ENCODE results near the gene PRM1. TPM values are rescaled to one million over a fixed set of nuclear protein-coding genes. Genes with fewer than 3 reads are reported as not detected.

The PRM1 gene
- total RNA-seq, 2 experiments from 2014 or later, result not detected

DNA sequence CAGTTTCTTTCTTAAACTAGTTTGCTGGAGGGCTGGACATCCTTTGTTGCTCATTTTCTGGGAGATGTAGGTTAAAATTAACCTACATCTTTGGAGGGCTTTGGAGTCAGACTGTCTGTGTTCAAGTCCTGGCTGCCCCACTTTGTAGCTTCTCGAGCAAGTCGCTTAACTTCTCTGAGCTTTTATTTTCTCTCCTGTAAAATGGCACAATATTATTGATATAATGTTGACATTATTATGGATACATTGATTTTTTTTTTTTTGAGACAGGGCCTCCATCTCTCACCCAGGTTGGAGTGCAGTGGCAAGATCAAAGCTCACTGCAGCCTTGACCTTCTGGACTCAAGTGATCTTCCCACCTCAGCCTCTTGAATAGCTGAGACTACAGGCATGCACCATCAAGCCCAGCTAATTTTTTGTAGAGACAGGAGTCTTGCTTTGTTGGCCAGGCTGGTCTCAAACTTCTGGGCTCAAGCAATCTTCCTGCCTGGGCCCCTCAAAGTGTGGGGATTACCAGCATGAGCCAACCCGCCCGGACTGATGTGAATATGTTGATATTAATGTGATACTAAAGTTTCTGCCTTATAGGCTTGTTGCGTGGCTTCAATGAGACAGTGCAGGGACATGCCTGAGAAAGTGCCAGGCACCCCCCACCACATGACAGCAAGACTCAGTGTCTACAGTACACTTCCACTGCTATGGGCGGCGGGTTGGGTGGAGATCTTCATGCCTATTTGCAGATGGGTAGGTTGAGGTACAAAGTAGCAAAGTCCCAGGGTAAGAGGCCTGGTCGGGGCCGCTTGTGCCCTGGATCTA is 32.6 kb upstream of the PRM1 start:
- Histone ChIP-seq H2AFZ (ENCODE audit: low read length) (peak overlapping the region; percentile 3; the same call in 1 of the 2 replicates), H3K4me3 (ENCODE audit: low read depth, low read length, poor library complexity, severe bottlenecking) (no peak overlapping the region), H3K4me2 (ENCODE audit: low read length) (peak overlapping the region; percentile 62), H3K9me2 (ENCODE audit: insufficient read depth, low read length) (no peaks in the 10 kb centered on the region), H3K36me3 (ENCODE audit: insufficient read depth, low read length) (no peaks in the 10 kb centered on the region), H3K79me2 (ENCODE audit: insufficient read depth, low read depth, low read length) (no peaks in the 10 kb centered on the region), H3K4me1 (ENCODE audit: insufficient read depth, low read length, poor library complexity, severe bottlenecking) (peaks cover 71% of the 10 kb centered on the region), H3K27ac (ENCODE audit: low read depth, low read length, poor library complexity, severe bottlenecking) (peak overlapping the region; percentile 99), H3K9me3 (ENCODE audit: low read length) (no peaks in the 10 kb centered on the region), H4K20me1 (ENCODE audit: insufficient read depth, low read length) (no peaks in the 10 kb centered on the region)
- POLR2A ChIA-PET, result interaction anchor here (0.6 to 6.8 kb wide), 7 partner anchors 9 to 59 kb away, joined by 3 to 79 read pairs (median 5); partner anchors contain the start of gene SOCS1
- no TSS peak for BruUV-seq (replicated peaks)
- DNase-seq (ENCODE audit: low spot score), result no peak
- intact Hi-C loops (cut with micrococcal nuclease; ENCODE audit: unreplicated experiment), result loop anchor here (5.0 kb wide), 1 partner anchor 309 kb away; no protein-coding TSS in a partner anchor
- CTCF ChIA-PET (ENCODE audit: unreplicated experiment), result no interaction called here
- no peak for TF ChIP-seq CTCF (conservative IDR thresholded peaks at IDR 0.05; ENCODE audit: low read length)
- TF ChIP-seq EZH2phosphoT487 (IDR thresholded peaks at IDR 0.05; ENCODE audit: borderline replicate concordance, low read depth, low read length), result no peak

- no peak overlapping the region for H3K4me3 ChIP-seq (ENCODE audit: low read depth, low read length, poor library complexity, severe bottlenecking)
- BruUV-seq (replicated peaks), result no TSS peak
Measured at GRCh38 chr16:11312718-11313492, 31.8 kb upstream of the PRM1 start.

More at GRCh38 chr16:11312718-11313492, 31.8 kb upstream of the PRM1 start:
- intact Hi-C loops (cut with micrococcal nuclease; ENCODE audit: unreplicated experiment), result loop anchor here (5.0 kb wide), 1 partner anchor 309 kb away; no protein-coding TSS in a partner anchor
- Histone ChIP-seq H3K79me2 (ENCODE audit: insufficient read depth, low read depth, low read length) (no peaks in the 10 kb centered on the region), H3K27ac (ENCODE audit: low read depth, low read length, poor library complexity, severe bottlenecking) (peak overlapping the region; percentile 99), H3K9me2 (ENCODE audit: insufficient read depth, low read length) (no peaks in the 10 kb centered on the region), H2AFZ (ENCODE audit: low read length) (peak overlapping the region; percentile 3; the same call in 1 of the 2 replicates), H3K4me2 (ENCODE audit: low read length) (peak overlapping the region; percentile 62), H3K9me3 (ENCODE audit: low read length) (peaks cover 5% of the 10 kb centered on the region; the same call in 1 of the 2 replicates), H4K20me1 (ENCODE audit: insufficient read depth, low read length) (no peaks in the 10 kb centered on the region), H3K36me3 (ENCODE audit: insufficient read depth, low read length) (no peaks in the 10 kb centered on the region), H3K4me1 (ENCODE audit: insufficient read depth, low read length, poor library complexity, severe bottlenecking) (peaks cover 79% of the 10 kb centered on the region)
- no peak for TF ChIP-seq EZH2phosphoT487 (IDR thresholded peaks at IDR 0.05; ENCODE audit: borderline replicate concordance, low read depth, low read length)
- TF ChIP-seq CTCF (conservative IDR thresholded peaks at IDR 0.05; ENCODE audit: low read length), result no peak
- DNase-seq (ENCODE audit: low spot score), result no peak
- POLR2A ChIA-PET, result interaction anchor here (0.6 to 6.8 kb wide), 6 partner anchors 12 to 58 kb away, joined by 3 to 79 read pairs (median 6); partner anchors contain the start of gene SOCS1
- CTCF ChIA-PET (ENCODE audit: unreplicated experiment), result interaction anchor here (0.6 kb wide), 1 partner anchor 31 kb away, joined by 4 read pairs; no protein-coding TSS in a partner anchor

Measured in OCI-LY7 (cell line).